Midbrain (tissue), 1 donor: ENCODE results near the gene ANXA2R.
"Not testable (repeated sequence)": the region's sequence is repeated elsewhere in the genome, so short reads cannot be mapped to it uniquely, and the experiment has no call there.

Experiments used
- DNase-seq: peaks from one replicate; lab custom pipeline; 2025; lab: John Stamatoyannopoulos, UW

Gene ANXA2R

DNA sequence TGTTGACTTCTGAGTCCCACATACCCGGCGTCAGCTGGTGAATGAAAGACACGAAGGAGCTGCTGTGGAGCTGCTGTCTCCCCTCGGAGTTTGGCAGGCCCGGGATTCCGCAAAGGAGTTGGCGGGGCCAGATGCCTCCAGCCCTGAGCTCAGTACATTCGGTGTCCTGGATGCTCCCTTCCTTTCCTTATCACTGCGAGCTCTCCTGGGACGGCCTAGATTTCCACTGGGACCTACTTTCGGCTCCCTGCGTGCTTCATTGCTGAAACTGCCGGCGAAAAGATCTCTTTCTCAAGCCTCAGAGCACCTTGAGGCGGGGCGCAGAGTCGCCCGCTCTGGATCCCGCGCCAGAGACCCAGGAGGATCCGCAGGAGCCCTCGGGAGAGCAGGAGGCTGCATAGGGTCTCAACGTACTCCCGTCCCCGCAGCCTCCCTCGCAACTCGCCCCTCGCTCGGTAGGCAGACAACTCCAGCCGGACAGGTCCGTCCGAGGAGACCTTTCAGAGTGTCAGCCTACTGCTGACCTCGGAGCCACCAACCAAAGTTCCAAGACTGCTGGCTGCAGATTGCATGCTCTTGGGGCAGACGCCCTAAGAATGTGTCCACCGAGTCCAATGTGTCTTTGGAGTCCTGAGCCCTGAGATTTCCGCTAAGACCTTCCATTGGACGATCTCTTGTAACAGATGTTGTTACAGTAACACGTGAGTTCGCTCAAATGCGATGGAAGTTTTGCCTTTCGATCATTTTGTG, 6.1 kb downstream of the ANXA2R start:
- no peak for DNase-seq

GRCh38 chr5:43027054-43027785, 12.9 kb downstream of the ANXA2R start:
- DNase-seq = no peak

GRCh38 chr5:43025184-43025950, 14.8 kb downstream of the ANXA2R start:
- DNase-seq = not testable (repeated sequence)

DNA sequence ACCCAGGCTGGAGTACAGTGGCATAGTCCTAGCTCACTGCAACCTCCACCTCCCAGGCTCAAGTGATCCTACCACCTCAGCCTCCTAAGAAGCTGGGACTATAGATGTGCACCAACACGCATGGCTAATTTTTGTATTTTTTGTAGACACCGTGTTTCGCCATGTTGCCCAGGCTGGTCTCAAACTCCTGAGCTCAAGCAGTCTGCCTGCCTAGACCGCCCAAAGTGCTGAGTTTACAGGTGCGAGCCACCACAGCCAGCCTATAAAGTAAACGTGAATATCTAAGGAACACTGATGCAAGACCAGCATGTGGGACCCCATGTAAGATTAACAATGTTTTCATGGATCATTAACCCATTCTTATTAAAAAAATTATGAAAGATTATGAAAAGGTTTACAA, 15.9 kb downstream of the ANXA2R start:
- DNase-seq = no peak

DNA sequence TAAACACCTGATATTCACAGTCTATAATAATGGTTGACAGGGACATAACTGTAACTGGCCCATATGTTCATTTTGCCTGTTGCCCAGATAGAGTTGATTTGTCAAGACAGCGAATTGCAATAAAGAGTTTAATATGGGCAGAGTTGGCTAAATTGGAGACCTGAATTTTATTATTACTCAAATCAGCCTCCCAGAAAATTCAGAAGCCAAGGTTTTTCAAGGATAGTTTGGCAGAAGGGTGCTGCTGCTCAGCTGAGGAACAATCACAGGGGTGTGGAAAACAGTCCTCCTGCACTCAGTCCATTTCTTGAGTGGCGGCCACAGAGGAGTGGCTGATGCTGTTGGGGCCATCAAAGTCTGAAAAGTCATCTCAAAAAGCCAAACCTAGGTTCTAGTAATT, 19.0 kb downstream of the ANXA2R start:
- DNase-seq = no peak

DNA sequence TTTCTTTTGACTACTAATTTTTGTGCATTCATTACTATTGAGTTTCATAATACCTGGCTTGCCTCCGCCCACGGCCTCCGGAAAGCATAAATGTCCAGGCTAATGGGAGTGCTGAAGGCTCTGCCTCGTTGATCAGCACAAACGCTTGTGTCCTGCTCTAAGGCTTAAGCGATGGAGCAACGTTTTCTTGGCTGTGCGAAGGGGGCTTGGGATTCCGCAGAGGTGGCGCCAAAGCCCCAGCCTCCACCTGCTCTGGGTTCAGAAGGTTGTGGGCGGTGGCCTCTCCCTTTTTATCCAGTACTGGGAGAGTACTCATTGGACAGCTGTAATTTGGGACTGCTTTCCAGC, 19.7 kb downstream of the ANXA2R start:
- no peak for DNase-seq

GRCh38 chr5:43019614-43020398, 20.3 kb downstream of the ANXA2R start:
- DNase-seq = peak; percentile 19

- no peak for DNase-seq
These were observed 20.9 kb downstream of the ANXA2R start for GRCh38 chr5:43019291-43019613.

DNA sequence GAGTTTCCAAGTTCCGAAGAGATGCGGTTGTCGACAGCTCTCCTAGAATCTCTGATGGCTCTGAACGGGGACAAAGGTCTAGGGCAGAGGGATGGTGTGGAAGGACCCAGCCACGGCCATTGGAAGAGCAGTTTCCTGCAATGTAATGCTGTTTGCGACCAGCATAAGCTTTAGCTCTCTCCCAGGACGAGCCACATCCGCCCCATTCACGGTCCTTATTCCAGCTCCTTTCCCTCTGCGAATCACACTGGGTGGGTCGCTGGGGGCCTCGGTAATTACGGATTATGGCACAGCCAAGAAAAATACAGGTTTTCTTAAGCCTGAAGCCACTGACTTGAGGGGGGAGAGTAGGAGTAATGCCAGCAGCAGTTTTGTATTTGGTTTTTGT, 22.7 kb downstream of the ANXA2R start:
- DNase-seq = no peak

GRCh38 chr5:43016217-43016779, 23.8 kb downstream of the ANXA2R start:
- no peak for DNase-seq

DNA sequence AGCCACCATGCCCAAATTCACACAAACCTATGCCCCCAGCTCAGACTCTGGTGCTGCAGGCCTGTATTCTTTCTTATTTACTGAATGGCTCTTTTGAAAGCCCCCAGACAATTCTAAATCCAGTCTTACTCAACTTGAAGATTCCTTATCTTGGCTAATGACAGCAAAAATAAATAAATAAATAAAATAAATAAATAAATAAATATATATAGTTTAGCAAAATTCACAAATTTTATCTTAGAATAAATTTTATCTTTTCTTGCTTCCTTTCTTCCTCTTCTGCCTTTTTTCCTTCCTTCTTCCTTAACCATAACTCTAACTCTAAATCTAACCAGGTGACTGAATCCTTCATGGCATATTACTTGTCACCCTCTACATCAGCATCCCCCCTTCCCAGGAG, 25.6 kb downstream of the ANXA2R start:
- no peak for DNase-seq

DNA sequence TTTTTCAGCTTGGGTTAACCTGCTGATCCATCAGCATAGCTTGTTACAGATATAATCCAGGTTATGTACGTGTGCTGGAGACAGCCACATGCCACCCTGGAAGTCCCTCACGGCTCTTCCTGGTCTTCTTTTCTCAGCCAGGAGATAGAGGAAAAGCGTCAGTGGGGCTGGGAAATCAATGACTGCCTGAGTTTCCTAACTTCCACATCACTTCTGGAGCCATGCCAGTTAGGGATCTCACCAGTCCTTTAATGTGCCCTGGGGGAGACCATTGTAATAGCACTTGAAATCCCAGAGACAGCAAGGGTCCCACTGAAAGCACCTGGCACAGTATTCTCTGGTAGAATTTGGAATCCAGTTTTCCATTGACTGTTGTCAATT, 29.2 kb downstream of the ANXA2R start:
- no peak for DNase-seq

- peak; percentile 84 for DNase-seq
These were observed 31.6 kb downstream of the ANXA2R start for GRCh38 chr5:43008363-43009153.

GRCh38 chr5:43007911-43008362, 32.2 kb downstream of the ANXA2R start:
- DNase-seq = peak; percentile 63

DNA sequence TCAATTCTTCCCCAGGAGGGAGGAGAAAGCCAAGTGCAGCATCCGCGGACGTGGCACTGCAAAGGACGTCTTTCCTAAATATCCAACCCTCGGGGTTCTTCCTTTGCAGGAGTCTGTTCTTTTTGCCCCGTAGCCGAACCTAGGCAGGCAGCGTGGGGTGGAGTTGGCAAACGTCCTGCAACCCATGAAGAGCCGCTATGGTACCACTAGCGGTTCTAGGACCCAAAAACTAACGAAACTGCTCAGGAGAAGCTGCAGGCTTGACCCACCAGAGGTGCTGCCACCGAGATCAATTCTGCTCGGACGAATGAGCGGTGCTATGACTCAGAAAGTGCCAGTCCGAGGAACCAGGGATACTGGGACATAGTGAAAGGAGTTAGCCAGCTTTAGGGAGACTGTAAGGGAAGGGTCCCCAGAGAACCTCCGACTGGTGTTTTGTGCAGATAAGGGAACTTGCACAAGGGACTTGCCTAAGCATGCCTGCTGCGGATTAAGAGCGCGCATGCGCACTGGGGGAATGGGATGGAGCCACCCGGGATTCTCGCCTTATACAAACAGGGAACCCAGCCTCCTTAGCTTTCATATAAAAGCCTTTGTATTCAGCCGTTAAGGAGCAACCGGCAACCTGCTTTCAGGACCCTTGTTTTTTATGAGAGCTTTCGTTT, 32.7 kb downstream of the ANXA2R start:
- peak; percentile 81 for DNase-seq

GRCh38 chr5:43006424-43007202, 33.5 kb downstream of the ANXA2R start:
- DNase-seq = no peak

DNA sequence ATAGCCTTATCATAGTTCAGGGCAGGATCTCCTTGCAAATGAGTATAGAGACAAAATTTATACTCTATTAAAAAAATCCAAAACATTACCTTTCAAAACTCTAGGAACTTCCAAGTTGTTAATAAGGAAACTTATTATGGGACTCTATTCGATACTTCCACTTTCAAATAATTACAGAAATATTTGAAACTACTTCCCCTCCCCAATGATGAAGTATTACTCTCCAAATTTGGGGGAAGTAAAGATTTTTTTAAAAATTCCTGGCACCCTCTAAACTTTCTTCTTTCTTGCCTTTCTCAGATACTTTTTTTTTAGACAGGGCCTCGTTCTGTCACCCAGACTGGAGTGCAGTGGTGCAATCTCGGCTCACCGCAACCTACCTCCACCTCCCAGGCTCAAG, 35.1 kb downstream of the ANXA2R start:
- DNase-seq = no peak

DNA sequence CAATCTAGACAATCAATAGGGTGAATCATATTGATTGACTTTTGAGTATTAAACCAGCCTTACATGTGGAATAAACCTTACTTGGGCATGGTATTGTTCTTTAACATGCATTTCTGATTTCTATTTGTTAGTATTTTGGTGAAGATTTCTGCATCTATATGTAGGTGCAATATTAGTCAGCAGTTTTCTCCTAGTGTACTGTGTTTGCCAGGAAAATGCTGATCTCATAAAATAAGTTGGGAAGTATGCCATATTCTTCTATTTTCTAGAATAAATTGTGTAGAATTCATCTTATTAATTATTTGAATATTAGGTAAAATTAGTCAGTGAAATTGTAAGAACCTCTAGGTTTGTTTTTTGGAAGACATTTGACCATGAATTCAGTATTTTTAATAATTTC, 38.4 kb downstream of the ANXA2R start:
- DNase-seq = no peak

DNA sequence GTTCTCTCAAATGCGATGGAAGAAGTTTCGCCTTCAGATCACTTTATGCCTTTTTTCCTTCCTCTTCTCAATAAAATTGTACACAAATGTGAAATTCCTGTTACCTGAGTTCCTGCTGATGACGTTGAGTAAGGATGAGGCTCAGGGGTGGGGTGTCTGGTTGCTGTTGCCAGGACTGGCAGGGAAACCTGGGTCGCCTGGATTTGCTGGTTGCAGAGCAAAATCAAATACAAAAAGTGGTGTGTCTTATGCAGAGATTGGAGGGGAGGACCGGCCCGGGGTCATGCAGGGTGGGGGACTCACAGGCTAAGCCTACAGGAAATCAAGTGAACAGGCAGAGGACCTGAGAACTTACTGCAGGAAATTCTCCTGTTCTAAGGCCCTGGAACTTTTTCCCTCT, 39.2 kb downstream of the ANXA2R start:
- DNase-seq = no peak
